Bronchial epithelial cell (primary cell): ENCODE data around the gene RNF44. TPM values are rescaled to one million over a fixed set of nuclear protein-coding genes. Genes with fewer than 3 reads are reported as not detected.
A peak's percentile ranks its signal among the peaks of the same experiment; 100 is the strongest.

Source experiments
- DNase-seq: peaks from one replicate; pipeline ENCODE4 v3.0.0-alpha.2; 2010; ENCODE audit warnings: low read depth
- FAIRE-seq: peaks from 2 replicates; lab custom pipeline; 2011; peaks lifted over from hg19 to GRCh38; lab: Jason Lieb, UNC
- H3K27me3 ChIP-seq: 2 replicates; pipeline ENCODE4 v1.5.1; 2011; ENCODE audit warnings: low read length; ENCODE audit not compliant: control insufficient read depth, insufficient read depth
- H3K36me3 ChIP-seq: 2 replicates; pipeline ENCODE4 v1.5.1; 2011; ENCODE audit warnings: low read length; ENCODE audit not compliant: control insufficient read depth, insufficient read depth
- H3K4me3 ChIP-seq: 2 replicates; pipeline ENCODE4 v1.5.1; 2011; ENCODE audit warnings: mild to moderate bottlenecking, low read depth, low read length, control low read depth
- total RNA-seq: library from RNA; depleted of rRNA; stranded (reverse); fragments of >200 nt; gene quantifications from 2 replicates; pipeline ENCODE4 v1.2.1, GENCODE V29; 2014
- TF ChIP-seq, protein P1 (sequence below): IDR thresholded peaks from 2 replicates; pipeline ENCODE4 v1.5.1; 2011; ENCODE audit warnings: mild to moderate bottlenecking, moderate library complexity, low read length, control low read depth, inconsistent platforms; ENCODE audit not compliant: insufficient read depth, severe bottlenecking

The RNF44 gene
- total RNA-seq, 1 donor from 2014 or later, result 2.1 TPM

DNA sequence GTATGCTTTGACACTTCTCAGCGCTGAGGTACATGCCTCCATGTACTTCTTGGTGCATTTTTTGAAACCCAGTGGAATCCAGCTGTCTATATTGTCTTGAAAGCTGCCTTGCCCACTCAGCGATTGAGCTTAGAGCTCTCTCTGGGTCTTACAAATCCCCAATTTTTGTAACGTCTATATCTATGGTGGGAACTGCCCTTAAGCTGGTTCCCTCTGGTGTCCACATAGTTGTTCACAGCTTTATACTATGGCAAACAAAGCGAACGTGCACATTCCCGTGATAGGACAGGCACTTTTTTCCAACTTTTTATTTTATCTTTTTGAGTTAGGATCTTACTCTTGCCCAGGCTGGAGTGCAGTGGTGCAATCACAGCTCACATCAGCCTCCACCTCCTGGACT is 32.8 kb upstream of the RNF44 start:
- Histone ChIP-seq H3K27me3 (no peaks in the 10 kb centered on the region), H3K36me3 (no peaks in the 10 kb centered on the region), H3K4me3 (no peak overlapping the region)
- FAIRE-seq (no peak), DNase-seq (peak; percentile 32)
- TF ChIP-seq, protein P1, sequence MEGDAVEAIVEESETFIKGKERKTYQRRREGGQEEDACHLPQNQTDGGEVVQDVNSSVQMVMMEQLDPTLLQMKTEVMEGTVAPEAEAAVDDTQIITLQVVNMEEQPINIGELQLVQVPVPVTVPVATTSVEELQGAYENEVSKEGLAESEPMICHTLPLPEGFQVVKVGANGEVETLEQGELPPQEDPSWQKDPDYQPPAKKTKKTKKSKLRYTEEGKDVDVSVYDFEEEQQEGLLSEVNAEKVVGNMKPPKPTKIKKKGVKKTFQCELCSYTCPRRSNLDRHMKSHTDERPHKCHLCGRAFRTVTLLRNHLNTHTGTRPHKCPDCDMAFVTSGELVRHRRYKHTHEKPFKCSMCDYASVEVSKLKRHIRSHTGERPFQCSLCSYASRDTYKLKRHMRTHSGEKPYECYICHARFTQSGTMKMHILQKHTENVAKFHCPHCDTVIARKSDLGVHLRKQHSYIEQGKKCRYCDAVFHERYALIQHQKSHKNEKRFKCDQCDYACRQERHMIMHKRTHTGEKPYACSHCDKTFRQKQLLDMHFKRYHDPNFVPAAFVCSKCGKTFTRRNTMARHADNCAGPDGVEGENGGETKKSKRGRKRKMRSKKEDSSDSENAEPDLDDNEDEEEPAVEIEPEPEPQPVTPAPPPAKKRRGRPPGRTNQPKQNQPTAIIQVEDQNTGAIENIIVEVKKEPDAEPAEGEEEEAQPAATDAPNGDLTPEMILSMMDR, result no peak

DNA sequence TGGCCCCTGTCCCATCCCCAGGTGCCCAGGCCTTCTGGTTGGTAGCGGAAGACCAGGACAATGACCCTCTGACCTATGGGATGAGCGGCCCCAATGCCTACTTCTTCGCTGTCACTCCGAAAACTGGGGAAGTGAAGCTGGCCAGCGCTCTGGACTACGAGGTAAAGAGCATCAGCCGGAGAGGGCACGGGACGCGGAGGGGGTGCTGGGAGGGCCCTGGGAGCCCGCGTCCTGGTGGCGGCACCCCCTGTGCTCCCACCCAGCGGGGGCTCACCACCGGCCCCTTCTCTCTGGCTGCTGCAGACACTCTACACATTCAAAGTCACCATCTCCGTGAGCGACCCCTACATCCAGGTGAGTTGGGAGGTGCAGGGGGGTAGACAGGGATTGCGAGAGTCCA is 31.5 kb upstream of the RNF44 start:
- TF ChIP-seq, protein P1, result no peak
- DNase-seq, result no peak
- Histone ChIP-seq H3K36me3 (no peaks in the 10 kb centered on the region), H3K27me3 (no peaks in the 10 kb centered on the region), H3K4me3 (no peak overlapping the region)
- no peak for FAIRE-seq

DNA sequence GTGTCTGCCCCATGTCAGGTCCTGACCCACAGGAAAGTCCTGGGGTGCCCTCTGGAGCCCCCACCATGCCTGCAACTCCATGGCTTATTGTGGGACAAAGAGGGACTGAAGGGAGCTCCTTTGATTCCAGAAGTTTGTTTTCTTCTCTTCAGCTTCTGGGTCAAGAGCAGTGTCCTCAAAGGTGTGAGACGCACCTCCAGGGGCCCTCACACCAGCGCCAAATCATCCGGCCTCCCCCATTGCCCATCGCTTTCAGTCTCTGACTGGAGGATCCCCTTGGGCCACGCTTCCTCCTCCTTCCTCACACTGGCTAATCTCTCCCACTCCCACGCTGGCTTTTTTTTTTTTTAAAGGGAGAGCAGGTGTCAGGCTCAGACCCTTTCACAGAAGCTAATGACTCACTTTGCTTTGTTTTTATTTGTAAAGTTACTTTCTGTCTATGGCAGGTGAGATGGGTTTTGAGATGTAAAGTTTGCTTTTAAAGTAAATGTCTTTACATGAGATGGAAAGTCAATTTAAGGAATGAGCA is 28.6 kb upstream of the RNF44 start:
- DNase-seq (no peak), FAIRE-seq (no peak)
- Histone ChIP-seq H3K36me3 (no peaks in the 10 kb centered on the region), H3K27me3 (no peaks in the 10 kb centered on the region), H3K4me3 (no peak overlapping the region)
- TF ChIP-seq, protein P1, result no peak

DNA sequence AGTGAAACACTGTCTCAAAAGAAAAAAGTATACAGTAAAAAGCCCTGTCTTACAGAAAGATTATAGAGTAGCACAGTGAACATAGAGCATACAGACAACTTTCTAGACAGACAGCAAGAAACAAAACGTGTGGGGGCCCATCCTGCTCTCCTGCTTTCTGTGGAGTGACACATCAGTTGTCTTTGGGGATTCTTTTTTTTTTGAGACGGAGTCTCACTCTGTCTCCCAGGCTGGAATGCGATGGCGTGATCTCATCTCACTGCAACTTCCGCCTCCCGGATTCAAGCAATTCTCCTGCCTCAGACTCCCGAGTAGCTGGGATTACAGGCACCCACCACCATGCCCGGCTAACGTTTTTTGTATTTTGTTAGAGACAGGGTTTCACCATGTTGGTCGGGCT is 26.8 kb upstream of the RNF44 start:
- H3K4me3 ChIP-seq, result no peak overlapping the region
- FAIRE-seq (no peak), DNase-seq (peak; percentile 51)

DNA sequence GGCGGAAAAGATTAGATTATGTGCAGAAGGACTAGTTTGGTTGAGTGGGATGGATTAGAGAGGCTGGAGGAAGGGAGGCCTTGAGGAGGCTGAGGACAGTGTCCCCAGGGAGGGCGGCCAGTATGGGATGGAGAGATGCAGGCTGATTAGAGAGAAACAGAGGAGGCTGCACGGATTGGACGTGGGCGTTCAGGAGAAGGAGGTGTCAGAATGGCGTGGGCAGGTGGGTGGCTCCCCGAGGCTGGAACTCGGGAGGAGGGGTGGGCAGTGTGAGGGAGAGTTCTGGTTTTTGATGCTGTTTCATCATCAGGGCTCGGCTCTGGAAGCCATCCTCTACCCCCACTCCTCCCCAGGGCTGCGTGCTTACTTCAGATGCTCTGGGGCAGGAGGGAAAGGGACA is 25.0 kb upstream of the RNF44 start:
- FAIRE-seq, result no peak

More for the DNA sequence above, 26.8 kb upstream of the RNF44 start:
- TF ChIP-seq, protein P1, result no peak
- H3K27me3 ChIP-seq, result no peaks in the 10 kb centered on the region
- H3K36me3 ChIP-seq, result no peaks in the 10 kb centered on the region

More for the DNA sequence above, 25.0 kb upstream of the RNF44 start:
- no peaks in the 10 kb centered on the region for H3K36me3 ChIP-seq
- no peak for DNase-seq
- H3K27me3 ChIP-seq, result no peaks in the 10 kb centered on the region
- H3K4me3 ChIP-seq, result no peak overlapping the region
- TF ChIP-seq, protein P1, result no peak
